Gastrocnemius medialis (tissue), 4 donors: Measurements from ENCODE around the gene RAB12. TPM values are rescaled to one million over a fixed set of nuclear protein-coding genes. Genes with fewer than 3 reads are reported as not detected.

ENCODE experiments used
- ATAC-seq, 2 donors: fragments of 150-250 bp; one replicate each; pipeline ENCODE4 v1.9.1; 2016
- DNase-seq, 2 donors: peaks; one replicate each; pipeline ENCODE4 v3.0.0-alpha.2; 2019
- H3K27ac ChIP-seq, 4 donors: fragments of 200-600 bp; sonication (generic); 1 replicate in 1 of 4; 2 replicates in 3 of 4; pipeline ENCODE4 v1.5.1; 2016 to 2018; ENCODE audit warnings: mild to moderate bottlenecking in 2 of 4, moderate library complexity in 1 of 4
- H3K27me3 ChIP-seq, 3 donors: fragments of 200-600 bp; sonication (generic) in 2 of 3; 1 replicate in 1 of 3; 2 replicates in 2 of 3; pipeline versions ENCODE4 v1.5.1 to v1.6.0; 2016 to 2019; ENCODE audit warnings: mild to moderate bottlenecking in 1 of 3, moderate library complexity in 1 of 3
- H3K36me3 ChIP-seq, 2 donors: fragments of 200-600 bp; sonication (generic) in 1 of 2; one replicate each; pipeline ENCODE4 v1.5.1; 2017 to 2018
- H3K4me1 ChIP-seq, 2 donors: fragments of 200-600 bp; sonication (generic) in 1 of 2; one replicate each; pipeline ENCODE4 v1.5.1; 2016 to 2017; ENCODE audit warnings: mild to moderate bottlenecking in 2 of 2
- H3K4me3 ChIP-seq, 4 donors: fragments of 200-600 bp; sonication (generic) in 3 of 4; 1 replicate in 1 of 4; 2 replicates in 3 of 4; pipeline ENCODE4 v1.5.1; 2016 to 2019; ENCODE audit warnings: mild to moderate bottlenecking in 2 of 4
- H3K9me3 ChIP-seq, 3 donors: fragments of 200-600 bp; sonication (generic) in 2 of 3; 1 replicate in 1 of 3; 2 replicates in 2 of 3; pipeline ENCODE4 v1.5.1; 2016 to 2019
- POLR2A ChIP-seq, 2 donors: fragments of 450-650 bp; IDR thresholded peaks; one replicate each; pipeline ENCODE4 v1.6.1; 2017; ENCODE audit warnings: antibody characterized with exemption in 2 of 2, mild to moderate bottlenecking in 2 of 2, moderate library complexity in 2 of 2
- in situ Hi-C, 4 donors: fragments of 200-750 bp; cut with MboI; loops; one replicate each; pipeline versions ENCODE4 v1.15.0 to v1.8.0; 2017; ENCODE audit warnings: low sequenced_read_pairs in 4 of 4
- intact Hi-C: fragments of 100-400 bp; cut with DNase I; formaldehyde crosslinking; loops from one replicate; pipeline ENCODE4 v1.15.1; 2023; ENCODE audit warnings: low total_unique reads
- total RNA-seq, 4 donors: library from RNA; depleted of rRNA; stranded (reverse); fragments of >200 nt; gene quantifications; one replicate each; pipeline versions ENCODE4 v1.1.0 to v1.2.3, GENCODE V29; 2016
- TF ChIP-seq, protein P1 (sequence below), 5 experiments: fragments of 450-650 bp in 3 of 5; fragments of 200-600 bp in 2 of 5; sonication (generic) in 2 of 5; IDR thresholded peaks in 4 of 5; conservative IDR thresholded peaks in 1 of 5; 1 replicate in 4 of 5; 2 replicates in 1 of 5; pipeline ENCODE4 v1.5.1; 2016 to 2019; ENCODE audit warnings: antibody characterized with exemption in 5 of 5, mild to moderate bottlenecking in 3 of 5, moderate library complexity in 3 of 5

The RAB12 gene
- total RNA-seq, 4 donors from 2014 or later = 152 to 243 (median 213) TPM

DNA sequence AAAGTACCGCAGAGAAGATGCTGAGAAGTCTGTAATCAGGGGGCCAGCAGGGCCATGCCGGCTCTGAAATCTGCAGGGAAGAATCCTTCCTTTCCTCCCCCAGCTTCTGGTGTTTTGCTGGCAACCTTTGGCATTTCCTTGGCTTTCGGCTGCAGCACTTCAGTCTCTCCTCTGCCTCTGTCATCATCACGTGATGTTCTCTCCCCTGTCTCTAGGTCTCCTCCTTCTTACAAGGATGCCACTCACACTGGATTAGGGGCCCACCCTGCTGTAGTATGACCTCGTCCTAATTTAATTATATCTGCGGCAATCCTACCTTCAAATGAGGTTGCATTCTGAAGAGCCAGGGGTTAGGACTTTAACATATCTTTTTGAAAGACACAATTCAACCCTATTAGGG lies 13.8 kb upstream of the RAB12 start:
- ATAC-seq (no peak), DNase-seq (no peak)
- in situ Hi-C loops = no loop called here
- H3K4me3 ChIP-seq = no peak overlapping the region
- TF ChIP-seq, protein P1, sequence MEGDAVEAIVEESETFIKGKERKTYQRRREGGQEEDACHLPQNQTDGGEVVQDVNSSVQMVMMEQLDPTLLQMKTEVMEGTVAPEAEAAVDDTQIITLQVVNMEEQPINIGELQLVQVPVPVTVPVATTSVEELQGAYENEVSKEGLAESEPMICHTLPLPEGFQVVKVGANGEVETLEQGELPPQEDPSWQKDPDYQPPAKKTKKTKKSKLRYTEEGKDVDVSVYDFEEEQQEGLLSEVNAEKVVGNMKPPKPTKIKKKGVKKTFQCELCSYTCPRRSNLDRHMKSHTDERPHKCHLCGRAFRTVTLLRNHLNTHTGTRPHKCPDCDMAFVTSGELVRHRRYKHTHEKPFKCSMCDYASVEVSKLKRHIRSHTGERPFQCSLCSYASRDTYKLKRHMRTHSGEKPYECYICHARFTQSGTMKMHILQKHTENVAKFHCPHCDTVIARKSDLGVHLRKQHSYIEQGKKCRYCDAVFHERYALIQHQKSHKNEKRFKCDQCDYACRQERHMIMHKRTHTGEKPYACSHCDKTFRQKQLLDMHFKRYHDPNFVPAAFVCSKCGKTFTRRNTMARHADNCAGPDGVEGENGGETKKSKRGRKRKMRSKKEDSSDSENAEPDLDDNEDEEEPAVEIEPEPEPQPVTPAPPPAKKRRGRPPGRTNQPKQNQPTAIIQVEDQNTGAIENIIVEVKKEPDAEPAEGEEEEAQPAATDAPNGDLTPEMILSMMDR (IDR thresholded peaks at IDR 0.05 in 4 of 5, conservative IDR thresholded peaks at IDR 0.05 in 1 of 5) = no peak
- no peak for TF ChIP-seq POLR2A (IDR thresholded peaks at IDR 0.05)
- H3K27me3 ChIP-seq = no peaks in the 10 kb centered on the region
- intact Hi-C loops = no loop called here
- no peaks in the 10 kb centered on the region for H3K36me3 ChIP-seq
- no peaks in the 10 kb centered on the region for H3K9me3 ChIP-seq
- H3K27ac ChIP-seq = no peak overlapping the region
- H3K4me1 ChIP-seq = no peaks in the 10 kb centered on the region

- no peak for DNase-seq
- intact Hi-C loops (loop anchor here (10.0 kb wide), 1 partner anchor 547 kb away; no protein-coding TSS in a partner anchor), in situ Hi-C loops (loop anchor here in 1 of 4 donors (25.0 kb wide), 1 partner anchor 1364 kb away; the partner anchor contains the start of gene LRRC30)
- Histone ChIP-seq H3K4me1 (no peaks in the 10 kb centered on the region), H3K27ac (no peak overlapping the region), H3K27me3 (no peaks in the 10 kb centered on the region), H3K9me3 (no peaks in the 10 kb centered on the region), H3K36me3 (no peaks in the 10 kb centered on the region), H3K4me3 (no peak overlapping the region)
- TF ChIP-seq, protein P1 (IDR thresholded peaks at IDR 0.05 in 4 of 5, conservative IDR thresholded peaks at IDR 0.05 in 1 of 5) = no peak
- TF ChIP-seq POLR2A (IDR thresholded peaks at IDR 0.05) = no peak
- ATAC-seq = no peak
Observed at GRCh38 chr18:8601277-8602032, 7.8 kb upstream of the RAB12 start.

- intact Hi-C loops (loop anchor here (10.0 kb wide), 1 partner anchor 547 kb away; no protein-coding TSS in a partner anchor), in situ Hi-C loops (loop anchor here in 1 of 4 donors (25.0 kb wide), 1 partner anchor 1365 kb away; the partner anchor contains the start of gene LRRC30)
- ATAC-seq = no peak
- Histone ChIP-seq H3K4me3 (no peak overlapping the region), H3K9me3 (no peaks in the 10 kb centered on the region), H3K27ac (no peak overlapping the region), H3K4me1 (peaks cover 0 to under 1% of the 10 kb centered on the region in 2 donors), H3K27me3 (no peaks in the 10 kb centered on the region), H3K36me3 (no peaks in the 10 kb centered on the region)
- no peak for DNase-seq
- TF ChIP-seq, protein P1 (IDR thresholded peaks at IDR 0.05 in 4 of 5, conservative IDR thresholded peaks at IDR 0.05 in 1 of 5) = no peak
- no peak for TF ChIP-seq POLR2A (IDR thresholded peaks at IDR 0.05)
Observed at GRCh38 chr18:8602040-8602439, 7.2 kb upstream of the RAB12 start.

GRCh38 chr18:8602557-8602956 lies 6.7 kb upstream of the RAB12 start:
- Histone ChIP-seq H3K4me3 (no peak overlapping the region), H3K27ac (no peak overlapping the region), H3K4me1 (peaks cover 4 to 5% of the 10 kb centered on the region in 2 donors), H3K27me3 (no peaks in the 10 kb centered on the region), H3K36me3 (no peaks in the 10 kb centered on the region), H3K9me3 (no peaks in the 10 kb centered on the region)
- TF ChIP-seq, protein P1 (IDR thresholded peaks at IDR 0.05 in 4 of 5, conservative IDR thresholded peaks at IDR 0.05 in 1 of 5) = no peak
- no peak for TF ChIP-seq POLR2A (IDR thresholded peaks at IDR 0.05)
- intact Hi-C loops = loop anchor here (10.0 kb wide), 1 partner anchor 548 kb away; no protein-coding TSS in a partner anchor
- no peak for ATAC-seq
- no peak for DNase-seq
- in situ Hi-C loops = loop anchor here in 1 of 4 donors (25.0 kb wide), 1 partner anchor 1365 kb away; the partner anchor contains the start of gene LRRC30
